GM10266 (cell line): ENCODE results near the gene SH3RF1.

Experiments used
- DNase-seq: peaks from one replicate; pipeline ENCODE4 v3.0.0; 2012; ENCODE audit errors: extremely low spot score
- TF ChIP-seq, protein P1 (sequence below): IDR thresholded peaks from 2 replicates; pipeline ENCODE4 v1.5.1; 2012; ENCODE audit warnings: mild to moderate bottlenecking, low read depth; ENCODE audit not compliant: control insufficient read depth, insufficient read depth; ENCODE audit errors: missing control alignments

SH3RF1 gene

DNA sequence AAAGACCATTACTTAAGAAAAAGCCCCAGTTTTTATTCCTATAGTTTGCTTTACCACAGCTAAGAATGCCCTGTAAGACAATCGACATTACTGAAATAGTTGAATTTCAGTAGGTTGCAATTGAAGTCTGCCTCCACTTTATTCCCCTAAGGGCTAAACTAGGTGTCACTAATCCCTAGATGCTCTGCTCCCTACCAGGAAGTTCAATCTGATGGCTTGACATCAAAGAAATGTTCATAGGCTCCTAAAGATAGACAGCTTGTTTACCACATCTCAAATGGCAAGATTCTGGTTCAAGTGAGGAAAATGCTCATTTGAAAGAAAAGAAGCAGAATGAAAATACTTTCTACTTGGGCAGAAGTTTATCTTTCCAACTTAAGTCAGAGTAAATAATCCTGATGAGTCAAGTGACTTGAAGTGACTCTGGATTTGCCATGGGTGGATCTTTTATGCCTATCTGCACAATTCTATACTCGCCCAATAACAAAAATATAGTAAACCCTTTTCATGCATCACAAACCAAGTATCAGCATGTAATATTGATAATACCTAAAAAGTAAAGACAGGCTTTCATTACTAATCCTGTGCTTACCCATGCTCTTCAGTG is 117.2 kb downstream of the SH3RF1 start:
- TF ChIP-seq, protein P1, sequence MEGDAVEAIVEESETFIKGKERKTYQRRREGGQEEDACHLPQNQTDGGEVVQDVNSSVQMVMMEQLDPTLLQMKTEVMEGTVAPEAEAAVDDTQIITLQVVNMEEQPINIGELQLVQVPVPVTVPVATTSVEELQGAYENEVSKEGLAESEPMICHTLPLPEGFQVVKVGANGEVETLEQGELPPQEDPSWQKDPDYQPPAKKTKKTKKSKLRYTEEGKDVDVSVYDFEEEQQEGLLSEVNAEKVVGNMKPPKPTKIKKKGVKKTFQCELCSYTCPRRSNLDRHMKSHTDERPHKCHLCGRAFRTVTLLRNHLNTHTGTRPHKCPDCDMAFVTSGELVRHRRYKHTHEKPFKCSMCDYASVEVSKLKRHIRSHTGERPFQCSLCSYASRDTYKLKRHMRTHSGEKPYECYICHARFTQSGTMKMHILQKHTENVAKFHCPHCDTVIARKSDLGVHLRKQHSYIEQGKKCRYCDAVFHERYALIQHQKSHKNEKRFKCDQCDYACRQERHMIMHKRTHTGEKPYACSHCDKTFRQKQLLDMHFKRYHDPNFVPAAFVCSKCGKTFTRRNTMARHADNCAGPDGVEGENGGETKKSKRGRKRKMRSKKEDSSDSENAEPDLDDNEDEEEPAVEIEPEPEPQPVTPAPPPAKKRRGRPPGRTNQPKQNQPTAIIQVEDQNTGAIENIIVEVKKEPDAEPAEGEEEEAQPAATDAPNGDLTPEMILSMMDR = no peak
- no peak for DNase-seq

DNA sequence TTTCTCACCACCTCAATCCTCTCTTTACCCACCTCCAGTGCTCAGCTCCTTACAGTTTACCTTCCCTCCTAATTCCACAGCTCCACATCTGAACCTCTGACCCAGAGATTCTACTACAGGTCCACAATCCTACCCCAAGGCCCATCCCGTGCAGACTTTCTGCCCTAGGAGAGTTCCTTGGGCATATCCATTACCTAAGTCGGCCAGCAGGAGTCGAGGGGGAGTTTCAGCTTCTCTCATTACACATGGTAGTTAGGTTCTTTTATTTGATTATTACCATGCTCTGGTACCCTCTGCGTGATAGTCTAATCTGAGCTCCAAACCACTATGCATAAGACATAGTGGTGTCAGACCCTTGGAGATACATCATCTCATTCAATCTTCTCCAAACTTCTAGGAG is 117.9 kb downstream of the SH3RF1 start:
- TF ChIP-seq, protein P1 = no peak
- no peak for DNase-seq

DNA sequence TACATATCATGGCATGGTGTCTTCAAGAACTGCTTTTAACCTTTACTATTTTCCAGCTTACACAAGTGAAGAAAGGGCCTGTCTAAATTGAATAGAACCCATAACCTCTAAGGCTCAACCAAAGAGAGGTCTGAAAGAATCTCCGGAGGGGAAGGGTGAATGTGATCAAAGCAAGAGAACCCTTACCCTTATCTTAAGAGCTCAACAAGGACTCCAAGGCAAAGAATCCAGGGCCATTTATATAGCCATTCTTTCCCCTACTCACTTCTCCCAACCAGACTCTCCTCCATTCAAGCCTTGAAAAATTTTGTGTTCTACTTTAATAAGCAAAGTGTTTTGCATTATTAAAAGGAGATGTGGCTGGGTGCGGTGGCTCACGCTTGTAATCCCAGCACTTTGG is 118.7 kb downstream of the SH3RF1 start:
- no peak for DNase-seq
- TF ChIP-seq, protein P1 = no peak

DNA sequence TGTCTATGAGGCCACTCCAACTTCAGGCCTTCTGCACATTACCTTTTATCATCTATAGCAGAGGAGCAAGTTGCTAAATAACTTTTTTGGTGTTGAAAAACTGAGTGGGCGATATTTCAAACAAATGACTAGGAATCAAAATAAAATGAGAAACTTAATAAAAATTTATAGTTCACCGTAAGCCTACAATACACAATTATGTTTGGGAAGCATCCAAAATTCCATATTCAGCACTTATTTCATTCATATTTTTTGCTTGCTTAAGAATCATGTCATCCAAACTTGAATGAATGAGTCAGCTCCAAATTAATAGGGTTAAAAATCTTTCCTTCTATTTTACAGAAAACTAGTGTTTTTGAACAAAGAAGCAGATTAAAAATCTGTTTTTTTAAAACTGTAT is 119.1 kb downstream of the SH3RF1 start:
- no peak for DNase-seq
- TF ChIP-seq, protein P1 = no peak

DNA sequence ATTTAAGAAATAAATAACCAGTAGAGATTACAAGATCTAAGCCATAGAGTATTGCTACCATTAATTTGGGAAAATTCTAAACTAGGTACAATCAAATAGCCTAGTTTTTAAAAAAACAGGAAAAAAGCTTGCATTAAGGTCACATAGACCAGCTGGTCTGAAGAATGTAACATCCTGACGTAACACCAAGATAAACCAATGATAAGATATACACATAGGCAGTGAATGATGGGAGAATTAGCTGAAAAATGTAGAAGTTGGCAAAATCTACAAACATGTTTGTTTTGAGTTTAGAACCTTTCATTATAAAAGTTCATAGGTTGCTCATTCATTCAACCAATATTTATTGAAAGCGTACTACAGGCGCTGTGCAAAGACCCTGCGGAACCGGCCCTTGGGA is 120.0 kb downstream of the SH3RF1 start:
- TF ChIP-seq, protein P1 = no peak
- DNase-seq = no peak

DNA sequence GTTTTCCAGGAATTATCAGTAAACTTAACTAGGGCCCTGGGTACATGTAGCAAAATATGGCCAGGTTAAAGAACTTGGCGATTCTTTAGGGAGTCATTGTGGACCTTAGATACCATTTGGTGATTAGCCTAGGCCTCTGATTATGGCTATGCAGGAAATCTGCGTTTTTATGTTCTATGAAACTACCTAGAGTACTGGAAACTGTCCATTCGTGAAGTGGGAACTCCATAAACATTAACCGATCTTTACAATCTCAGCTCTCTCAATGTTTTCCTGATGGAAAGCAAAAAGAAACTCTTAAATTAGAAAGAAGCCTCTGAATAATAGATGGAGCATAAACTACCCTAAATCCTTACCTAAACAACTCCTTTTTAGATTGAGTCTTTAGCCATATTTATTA is 121.9 kb downstream of the SH3RF1 start:
- TF ChIP-seq, protein P1 = no peak
- no peak for DNase-seq

DNA sequence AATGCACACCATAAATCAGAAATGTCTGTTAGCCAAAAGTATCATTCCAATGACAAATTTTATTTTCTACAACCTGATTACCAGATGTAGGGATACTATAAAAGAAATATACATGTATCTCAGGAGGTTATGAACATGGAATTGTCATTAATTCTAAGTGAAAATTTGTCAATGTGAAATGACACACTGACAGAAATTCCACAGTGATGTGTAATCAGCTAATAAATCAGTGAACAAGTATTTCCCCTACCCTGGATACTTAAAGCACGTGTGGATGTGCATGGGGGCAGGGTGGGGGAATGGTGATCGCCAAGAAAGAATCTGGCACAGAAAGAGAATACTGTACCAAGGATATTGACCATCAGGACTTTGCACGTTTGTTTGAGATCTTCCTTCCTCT is 123.6 kb downstream of the SH3RF1 start:
- TF ChIP-seq, protein P1 = no peak
- no peak for DNase-seq
